IMR-90 (cell line): Measurements from ENCODE around the gene ADM2. TPM values are rescaled to one million over a fixed set of nuclear protein-coding genes. Genes with fewer than 3 reads are reported as not detected.

ENCODE experiments used
- ATAC-seq: fragments of 200-7000 bp; cut with Tn5 transposase; 2 replicates; pipeline ENCODE4 v1.9.1; 2020; ENCODE audit warnings: low read depth, mild to moderate bottlenecking, moderate library complexity
- BruUV-seq: library from RNA; stranded (reverse); fragments of 400-500 nt; replicated peaks from 2 replicates; lab custom pipeline; 2021; lab: Mats Ljungman, UMichigan
- CTCF ChIA-PET: fragments of 300-600 bp; formaldehyde crosslinking; extraction: SDS; loops from one replicate; lab custom pipeline; 2021; ENCODE audit warnings: antibody characterized with exemption; lab: Yijun Ruan, JAX
- POLR2A ChIA-PET: fragments of 300-600 bp; sonication (Branson Sonifier 250); formaldehyde crosslinking; loops from one replicate; lab custom pipeline; 2022; ENCODE audit warnings: antibody characterized with exemption; ENCODE audit not compliant: unreplicated experiment; lab: Charles Lee
- DNase-seq: peaks from one replicate; pipeline ENCODE4 v3.0.0; 2013
- H2AFZ ChIP-seq: replicated peaks from 2 replicates; pipeline ENCODE3; 2013; ENCODE audit warnings: low read length, mild to moderate bottlenecking; ENCODE audit not compliant: poor library complexity
- H2AK5ac ChIP-seq: 2 replicates; pipeline ENCODE4 v1.6.1; 2013; ENCODE audit warnings: low read depth, low read length, inconsistent platforms
- H2AK9ac ChIP-seq: replicated peaks from 2 replicates; pipeline ENCODE3; 2013; ENCODE audit warnings: mild to moderate bottlenecking, low read depth, low read length, moderate library complexity; ENCODE audit not compliant: poor library complexity
- H2BK120ac ChIP-seq: 2 replicates; pipeline ENCODE4 v1.6.1; 2013; ENCODE audit warnings: low read depth, low read length, inconsistent platforms
- H2BK15ac ChIP-seq: 3 replicates; pipeline ENCODE4 v1.6.1; 2013; ENCODE audit warnings: low read depth, low read length, inconsistent platforms
- H2BK20ac ChIP-seq: 2 replicates; pipeline ENCODE4 v1.6.1; 2013; ENCODE audit warnings: low read depth, mild to moderate bottlenecking, inconsistent platforms, low read length, moderate library complexity
- H2BK5ac ChIP-seq: 2 replicates; pipeline ENCODE4 v1.6.1; 2013; ENCODE audit warnings: mild to moderate bottlenecking, low read depth, low read length, inconsistent platforms; ENCODE audit not compliant: poor library complexity, severe bottlenecking
- H3K14ac ChIP-seq: replicated peaks from 2 replicates; pipeline ENCODE4 v1.6.1; 2013; ENCODE audit warnings: low read depth, low read length, inconsistent platforms
- H3K18ac ChIP-seq: 2 replicates; pipeline ENCODE4 v1.6.1; 2013; ENCODE audit warnings: low read depth, low read length, control low read depth
- H3K23ac ChIP-seq: 2 replicates; pipeline ENCODE4 v1.6.1; 2013; ENCODE audit warnings: low read depth, low read length, inconsistent platforms
- H3K27ac ChIP-seq: 2 replicates; pipeline ENCODE4 v1.5.1; 2013; ENCODE audit warnings: mild to moderate bottlenecking, control low read depth, low read length; ENCODE audit not compliant: insufficient read depth
- H3K27me3 ChIP-seq: 2 replicates; pipeline ENCODE4 v1.6.1; 2013; ENCODE audit warnings: low read length; ENCODE audit not compliant: control insufficient read depth, insufficient read depth
- H3K36me3 ChIP-seq: 2 replicates; pipeline ENCODE4 v1.6.1; 2013; ENCODE audit warnings: low read length, mixed read lengths; ENCODE audit not compliant: control insufficient read depth, insufficient read depth
- H3K4ac ChIP-seq: 2 replicates; pipeline ENCODE4 v1.6.1; 2013; ENCODE audit warnings: low read depth, low read length, inconsistent platforms
- H3K4me1 ChIP-seq: 2 replicates; pipeline ENCODE4 v1.6.1; 2013; ENCODE audit warnings: low read length, mixed read lengths; ENCODE audit not compliant: control insufficient read depth, insufficient read depth
- H3K4me2 ChIP-seq: 2 replicates; pipeline ENCODE4 v1.6.1; 2013; ENCODE audit warnings: low read depth, mild to moderate bottlenecking, control low read depth, low read length, moderate library complexity
- H3K4me3 ChIP-seq: 2 replicates; pipeline ENCODE4 v1.5.1; 2013; ENCODE audit warnings: low read depth, mild to moderate bottlenecking, control low read depth, low read length, moderate library complexity; ENCODE audit not compliant: insufficient read depth
- H3K56ac ChIP-seq: 2 replicates; pipeline ENCODE4 v1.6.1; 2013; ENCODE audit warnings: low read length, inconsistent platforms; ENCODE audit not compliant: insufficient read depth; ENCODE audit errors: extremely low read depth
- H3K79me1 ChIP-seq, 2 experiments: 2 replicates each; pipeline ENCODE4 v1.6.1; 2013; ENCODE audit warnings: low read length in 2 of 2, inconsistent platforms in 1 of 2, low read depth in 1 of 2
- H3K9ac ChIP-seq: 2 replicates; pipeline ENCODE4 v1.6.1; 2013; ENCODE audit warnings: low read depth, low read length, control low read depth
- H3K9me1 ChIP-seq: 2 replicates; pipeline ENCODE4 v1.6.1; 2013; ENCODE audit warnings: low read length, inconsistent platforms; ENCODE audit not compliant: insufficient read depth
- H3K9me3 ChIP-seq: 2 replicates; pipeline ENCODE4 v1.6.1; 2013; ENCODE audit warnings: low read length; ENCODE audit not compliant: control insufficient read depth, insufficient read depth
- H4K20me1 ChIP-seq: 2 replicates; pipeline ENCODE4 v1.6.1; 2013; ENCODE audit warnings: low read length, inconsistent platforms; ENCODE audit not compliant: insufficient read depth
- H4K5ac ChIP-seq: 2 replicates; pipeline ENCODE4 v1.6.1; 2013; ENCODE audit warnings: mild to moderate bottlenecking, low read depth, low read length, control low read depth
- H4K8ac ChIP-seq, 2 experiments: 2 replicates each; pipeline ENCODE4 v1.6.1; 2013; ENCODE audit warnings: low read depth in 2 of 2, low read length in 2 of 2, control low read depth in 1 of 2, inconsistent platforms in 1 of 2
- H4K91ac ChIP-seq: 2 replicates; pipeline ENCODE4 v1.6.1; 2013; ENCODE audit warnings: low read depth, low read length, inconsistent platforms; ENCODE audit not compliant: insufficient read depth
- BHLHE40 ChIP-seq: fragments of 150-350 bp; IDR thresholded peaks from 2 replicates; pipeline ENCODE4 v1.6.1; 2016; ENCODE audit warnings: mild to moderate bottlenecking, low read depth, low read length
- CHD1 ChIP-seq: IDR thresholded peaks from 2 replicates; pipeline ENCODE4 v1.6.1; 2012; ENCODE audit warnings: low read depth, low read length, improper control_type of control experiment
- ELK1 ChIP-seq: fragments of 150-350 bp; IDR thresholded peaks from 2 replicates; pipeline ENCODE4 v1.6.1; 2016; ENCODE audit warnings: low read depth, mild to moderate bottlenecking, low read length, moderate library complexity, borderline replicate concordance
- FOS ChIP-seq: fragments of 150-350 bp; IDR thresholded peaks from 2 replicates; pipeline ENCODE4 v1.6.1; 2016; ENCODE audit warnings: low read depth, low read length
- MAFK ChIP-seq: IDR thresholded peaks from 2 replicates; pipeline ENCODE4 v1.6.1; 2012; ENCODE audit warnings: low read depth, low read length, improper control_type of control experiment
- MAZ ChIP-seq: IDR thresholded peaks from 2 replicates; pipeline ENCODE4 v1.6.1; 2012; ENCODE audit warnings: low read depth, mild to moderate bottlenecking, low read length, improper control_type of control experiment, moderate library complexity, borderline replicate concordance
- MXI1 ChIP-seq: IDR thresholded peaks from 2 replicates; pipeline ENCODE4 v1.6.1; 2012; ENCODE audit warnings: low read depth, mild to moderate bottlenecking, low read length, moderate library complexity, borderline replicate concordance
- NFE2L2 ChIP-seq: fragments of 150-350 bp; IDR thresholded peaks from 2 replicates; pipeline ENCODE4 v1.6.1; 2016; ENCODE audit warnings: low read depth, mild to moderate bottlenecking, low read length
- POLR2A ChIP-seq: IDR thresholded peaks from 2 replicates; pipeline ENCODE4 v1.6.1; 2012; ENCODE audit warnings: mild to moderate bottlenecking, low read depth, low read length
- RCOR1 ChIP-seq: IDR thresholded peaks from 2 replicates; pipeline ENCODE4 v1.6.1; 2012; ENCODE audit warnings: mild to moderate bottlenecking, low read length, improper control_type of control experiment; ENCODE audit not compliant: insufficient replicate concordance
- SMC3 ChIP-seq: fragments of 150-350 bp; IDR thresholded peaks from 2 replicates; pipeline ENCODE4 v1.6.1; 2016; ENCODE audit warnings: low read depth, mild to moderate bottlenecking, antibody characterized with exemption, low read length, moderate library complexity
- WGBS, 2 experiments: methylation state at CpG; one replicate each; pipeline versions ENCODE4 v1.1.5 to v1.1.7; 2013; ENCODE audit warnings: missing lambda C conversion rate in 2 of 2; ENCODE audit not compliant: insufficient read length in 1 of 2; ENCODE audit errors: extremely low coverage in 2 of 2; 5-methylcytosine and 5-hydroxymethylcytosine counted together
- dilution Hi-C: fragments of 300-500 bp; cut with HindIII; formaldehyde crosslinking; loops from one replicate; pipeline ENCODE4 v1.14.3; 2018; ENCODE audit warnings: low sequenced_read_pairs; ENCODE audit not compliant: unreplicated experiment
- in situ Hi-C: fragments of 300-500 bp; cut with MboI; formaldehyde crosslinking; loops from 3 replicates; pipeline ENCODE4 v1.14.3; 2019; ENCODE audit warnings: low sequenced_read_pairs, inconsistent platforms, mixed read lengths
- intact Hi-C: fragments of 100-400 bp; cut with micrococcal nuclease; formaldehyde crosslinking; loops from 2 replicates; pipeline ENCODE4 v1.10.0; 2022
- polyA plus RNA-seq, 3 experiments: library from polyadenylated mRNA; depleted of rRNA; stranded (reverse); fragments of >200 nt; gene quantifications; 2 replicates each; pipeline ENCODE4 v1.2.3, GENCODE V29; 2012; ENCODE audit warnings: low replicate concordance in 1 of 3
- total RNA-seq: library from RNA; depleted of rRNA; stranded (reverse); fragments of >200 nt; gene quantifications from 2 replicates; pipeline ENCODE4 v1.2.3, GENCODE V29; 2012
- TF ChIP-seq, protein P1 (sequence below): fragments of 150-350 bp; IDR thresholded peaks from 2 replicates; pipeline ENCODE4 v1.6.1; 2017; ENCODE audit warnings: mild to moderate bottlenecking, antibody characterized with exemption, low read length, low read depth

The ADM2 gene
- total and polyA plus RNA-seq, 2 of the 4 experiments (the other 2 are of a cell fraction): 0.18 to 2.3 TPM

DNA sequence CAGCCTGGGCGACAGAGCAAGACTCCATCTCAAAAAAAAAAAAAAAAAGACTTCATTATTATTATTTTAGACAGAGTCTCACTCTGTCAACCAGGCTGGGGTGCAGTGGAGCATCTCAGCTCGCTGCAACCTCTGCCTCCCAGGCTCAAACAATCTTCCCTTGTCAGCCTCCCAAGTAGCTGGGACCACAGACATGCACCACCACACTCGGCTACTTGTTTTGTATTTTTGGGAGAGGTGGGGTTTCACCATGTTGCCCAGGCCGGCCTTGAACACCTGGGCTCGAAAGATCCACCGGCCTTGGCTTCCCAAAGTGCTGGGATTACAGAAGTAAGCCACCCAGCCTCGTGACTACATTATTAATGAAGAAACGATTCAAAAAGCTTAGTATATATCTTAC, 53.8 kb downstream of the ADM2 start:
- dilution Hi-C loops (no loop called here), intact Hi-C loops (no loop called here)
- DNase-seq: no peak

More for the DNA sequence above, 53.8 kb downstream of the ADM2 start:
- H4K91ac ChIP-seq: no peak overlapping the region
- no peaks in the 10 kb centered on the region; a peak in 1 of 4 replicates for H3K79me1 ChIP-seq
- no peaks in the 10 kb centered on the region for H4K20me1 ChIP-seq
- POLR2A ChIA-PET: no interaction called here
- H3K14ac ChIP-seq: no peak overlapping the region
- H3K4me1 ChIP-seq: peaks cover 21% of the 10 kb centered on the region
- no peak overlapping the region for H3K9ac ChIP-seq
- no peak overlapping the region for H2BK15ac ChIP-seq
- H3K56ac ChIP-seq: no peak overlapping the region
- H3K18ac ChIP-seq: no peak overlapping the region
- no peak overlapping the region for H3K4me2 ChIP-seq
- H2BK120ac ChIP-seq: no peak overlapping the region
- CTCF ChIA-PET: no interaction called here
- no peak for ATAC-seq
- no peak overlapping the region for H3K23ac ChIP-seq
- no peaks in the 10 kb centered on the region for H3K36me3 ChIP-seq
- H3K27me3 ChIP-seq: peaks cover 5% of the 10 kb centered on the region; the same call in 1 of the 2 replicates
- peaks cover 7% of the 10 kb centered on the region for H3K9me1 ChIP-seq
- no peaks in the 10 kb centered on the region for H3K9me3 ChIP-seq
- H2BK5ac ChIP-seq: no peak overlapping the region
- no peak overlapping the region for H4K5ac ChIP-seq
- no peak overlapping the region for H2AK9ac ChIP-seq
- no peak overlapping the region for H3K27ac ChIP-seq
- H3K4me3 ChIP-seq: no peak overlapping the region
- no CpG with 5 or more reads among the region's 8 CpGs for WGBS, 2 experiments
- no peak overlapping the region for H2BK20ac ChIP-seq
- no peak overlapping the region for H2AFZ ChIP-seq
- no peak overlapping the region for H3K4ac ChIP-seq
- TF ChIP-seq MXI1 (no peak), BHLHE40 (no peak), MAFK (no peak), POLR2A (no peak), SMC3 (no peak), ELK1 (no peak), NFE2L2 (no peak), RCOR1 (no peak), CHD1 (no peak), FOS (no peak), MAZ (no peak)
- TF ChIP-seq, protein P1, sequence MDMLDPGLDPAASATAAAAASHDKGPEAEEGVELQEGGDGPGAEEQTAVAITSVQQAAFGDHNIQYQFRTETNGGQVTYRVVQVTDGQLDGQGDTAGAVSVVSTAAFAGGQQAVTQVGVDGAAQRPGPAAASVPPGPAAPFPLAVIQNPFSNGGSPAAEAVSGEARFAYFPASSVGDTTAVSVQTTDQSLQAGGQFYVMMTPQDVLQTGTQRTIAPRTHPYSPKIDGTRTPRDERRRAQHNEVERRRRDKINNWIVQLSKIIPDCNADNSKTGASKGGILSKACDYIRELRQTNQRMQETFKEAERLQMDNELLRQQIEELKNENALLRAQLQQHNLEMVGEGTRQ: no peak
- in situ Hi-C loops: no loop called here
- no TSS peak for BruUV-seq
- H4K8ac ChIP-seq: no peak overlapping the region
- H2AK5ac ChIP-seq: no peak overlapping the region
